Measurements from ENCODE around the gene DYNLRB2.

Gene DYNLRB2

GRCh38 chr16:80576343-80576912 lies 35.6 kb downstream of the DYNLRB2 start:
- DNase-seq (ENCODE audit: low spot score in 2 of 2) (no peak), ATAC-seq (peak; percentile 2)
- Mint-ChIP-seq H3K36me3 (peaks cover 12% of the 10 kb centered on the region), H3K4me3 (no peak overlapping the region), H3K9me3 (peaks cover 5% of the 10 kb centered on the region), H3K4me1 (peaks cover 20% of the 10 kb centered on the region), H3K27ac (no peak overlapping the region)

GRCh38 chr16:80577485-80578280 lies 36.9 kb downstream of the DYNLRB2 start:
- Mint-ChIP-seq H3K9me3 (peaks cover 4% of the 10 kb centered on the region), H3K36me3 (peaks cover 12% of the 10 kb centered on the region), H3K4me1 (peaks cover 20% of the 10 kb centered on the region), H3K27ac (no peak overlapping the region), H3K4me3 (no peak overlapping the region)
- ATAC-seq (no peak), DNase-seq (ENCODE audit: low spot score in 2 of 2) (no peak)

- peak; percentile 90 for ATAC-seq
- Mint-ChIP-seq H3K4me1 (peaks cover 40% of the 10 kb centered on the region), H3K4me3 (peak overlapping the region; percentile 66), H3K36me3 (peaks cover 12% of the 10 kb centered on the region), H3K27ac (peak overlapping the region; percentile 89), H3K9me3 (peaks cover 7% of the 10 kb centered on the region)
- peak; percentile 52 to 89 for DNase-seq (ENCODE audit: low spot score in 2 of 2)
These were observed 39.5 kb downstream of the DYNLRB2 start for GRCh38 chr16:80580109-80580832.

- peaks cover 7% of the 10 kb centered on the region for H3K9me3 Mint-ChIP-seq
- peaks cover 12% of the 10 kb centered on the region for H3K36me3 Mint-ChIP-seq
- H3K4me3 Mint-ChIP-seq, result peak overlapping the region; percentile 6
- peaks cover 57% of the 10 kb centered on the region for H3K4me1 Mint-ChIP-seq
- peak overlapping the region; percentile 67 for H3K27ac Mint-ChIP-seq
- peak; percentile 48 for ATAC-seq
- DNase-seq (ENCODE audit: low spot score in 2 of 2), result peak; percentile 34 to 78
These were observed 42.7 kb downstream of the DYNLRB2 start for GRCh38 chr16:80583466-80583865.

GRCh38 chr16:80585764-80586163 lies 45.0 kb downstream of the DYNLRB2 start:
- peak overlapping the region; percentile 34 for H3K27ac Mint-ChIP-seq
- H3K9me3 Mint-ChIP-seq, result peaks cover 5% of the 10 kb centered on the region
- peaks cover under 1% of the 10 kb centered on the region for H3K36me3 Mint-ChIP-seq
- ATAC-seq (peak; percentile 83), DNase-seq (ENCODE audit: low spot score in 2 of 2) (no peak)
- H3K4me1 Mint-ChIP-seq, result peaks cover 48% of the 10 kb centered on the region
- H3K4me3 Mint-ChIP-seq, result no peak overlapping the region

GRCh38 chr16:80586476-80586875 lies 45.7 kb downstream of the DYNLRB2 start:
- peaks cover 48% of the 10 kb centered on the region for H3K4me1 Mint-ChIP-seq
- peak overlapping the region; percentile 34 for H3K27ac Mint-ChIP-seq
- ATAC-seq, result peak; percentile 4
- no peak overlapping the region for H3K4me3 Mint-ChIP-seq
- H3K9me3 Mint-ChIP-seq, result peaks cover 3% of the 10 kb centered on the region
- no peak for DNase-seq (ENCODE audit: low spot score in 2 of 2)
- no peaks in the 10 kb centered on the region for H3K36me3 Mint-ChIP-seq

GRCh38 chr16:80587071-80587470 lies 46.3 kb downstream of the DYNLRB2 start:
- DNase-seq (ENCODE audit: low spot score in 2 of 2) (no peak), ATAC-seq (no peak)
- peaks cover 3% of the 10 kb centered on the region for H3K9me3 Mint-ChIP-seq
- no peak overlapping the region for H3K4me3 Mint-ChIP-seq
- H3K27ac Mint-ChIP-seq, result peak overlapping the region; percentile 34
- no peaks in the 10 kb centered on the region for H3K36me3 Mint-ChIP-seq
- peaks cover 53% of the 10 kb centered on the region for H3K4me1 Mint-ChIP-seq

- peaks cover 4% of the 10 kb centered on the region for H3K9me3 Mint-ChIP-seq
- peak overlapping the region; percentile 25 for H3K4me3 Mint-ChIP-seq
- ATAC-seq, result peak; percentile 87
- no peaks in the 10 kb centered on the region for H3K36me3 Mint-ChIP-seq
- H3K4me1 Mint-ChIP-seq, result peaks cover 28% of the 10 kb centered on the region
- H3K27ac Mint-ChIP-seq, result no peak overlapping the region
- DNase-seq (ENCODE audit: low spot score in 2 of 2), result no peak
These were observed 50.5 kb downstream of the DYNLRB2 start for GRCh38 chr16:80591071-80591915.

- ATAC-seq (no peak), DNase-seq (ENCODE audit: low spot score in 2 of 2) (no peak)
- Mint-ChIP-seq H3K9me3 (peaks cover 11% of the 10 kb centered on the region), H3K27ac (no peak overlapping the region), H3K4me1 (peaks cover 18% of the 10 kb centered on the region), H3K4me3 (no peak overlapping the region), H3K36me3 (no peaks in the 10 kb centered on the region)
These were observed 51.5 kb downstream of the DYNLRB2 start for GRCh38 chr16:80592273-80592672.

- Mint-ChIP-seq H3K9me3 (peaks cover 11% of the 10 kb centered on the region), H3K27ac (no peak overlapping the region), H3K36me3 (no peaks in the 10 kb centered on the region), H3K4me1 (peaks cover 18% of the 10 kb centered on the region), H3K4me3 (no peak overlapping the region)
- ATAC-seq (no peak), DNase-seq (ENCODE audit: low spot score in 2 of 2) (no peak)
These were observed 54.0 kb downstream of the DYNLRB2 start for GRCh38 chr16:80594756-80595155.

- ATAC-seq, result no peak
- Mint-ChIP-seq H3K27ac (no peak overlapping the region), H3K9me3 (peaks cover 11% of the 10 kb centered on the region), H3K4me1 (peaks cover 14% of the 10 kb centered on the region), H3K36me3 (no peaks in the 10 kb centered on the region), H3K4me3 (no peak overlapping the region)
- no peak for DNase-seq (ENCODE audit: low spot score in 2 of 2)
These were observed 55.9 kb downstream of the DYNLRB2 start for GRCh38 chr16:80596507-80597207.

- ATAC-seq, result no peak
- no peak for DNase-seq (ENCODE audit: low spot score in 2 of 2)
- H3K4me1 Mint-ChIP-seq, result peaks cover 8% of the 10 kb centered on the region
- H3K27ac Mint-ChIP-seq, result no peak overlapping the region
- H3K9me3 Mint-ChIP-seq, result peaks cover 11% of the 10 kb centered on the region
- no peak overlapping the region for H3K4me3 Mint-ChIP-seq
- H3K36me3 Mint-ChIP-seq, result peaks cover 3% of the 10 kb centered on the region
These were observed 58.7 kb downstream of the DYNLRB2 start for GRCh38 chr16:80599466-80599865.

Measured in stimulated activated effector memory CD8-positive, alpha-beta T cell treated with anti-CD3 and anti-CD28 coated beads, Interleukin-12 subunit alpha, Interleukin-12 subunit beta, amount 100 ng/mL, for 72 hours (primary cell).